ENCODE results near the gene ATP2B1.

DNA sequence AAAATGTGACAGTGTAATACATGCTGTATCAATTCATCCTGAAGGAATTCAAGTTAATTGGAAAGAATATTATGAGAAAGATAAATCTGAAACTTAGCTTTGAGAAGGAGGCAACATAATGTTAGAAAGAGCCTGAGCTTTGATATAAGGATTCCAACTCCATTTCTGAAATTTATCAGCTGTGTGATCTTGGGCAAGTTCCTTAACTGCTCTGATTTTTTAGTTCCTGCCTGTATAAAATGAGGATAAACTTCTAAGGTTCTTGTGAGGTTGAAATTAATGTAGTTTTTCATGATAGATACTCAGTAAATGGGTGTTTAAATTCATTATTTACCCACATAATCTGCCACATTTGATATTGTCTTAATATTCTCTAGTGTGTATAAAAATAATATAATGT, 14.6 kb upstream of the ATP2B1 start:
- TF ChIP-seq, protein P1, sequence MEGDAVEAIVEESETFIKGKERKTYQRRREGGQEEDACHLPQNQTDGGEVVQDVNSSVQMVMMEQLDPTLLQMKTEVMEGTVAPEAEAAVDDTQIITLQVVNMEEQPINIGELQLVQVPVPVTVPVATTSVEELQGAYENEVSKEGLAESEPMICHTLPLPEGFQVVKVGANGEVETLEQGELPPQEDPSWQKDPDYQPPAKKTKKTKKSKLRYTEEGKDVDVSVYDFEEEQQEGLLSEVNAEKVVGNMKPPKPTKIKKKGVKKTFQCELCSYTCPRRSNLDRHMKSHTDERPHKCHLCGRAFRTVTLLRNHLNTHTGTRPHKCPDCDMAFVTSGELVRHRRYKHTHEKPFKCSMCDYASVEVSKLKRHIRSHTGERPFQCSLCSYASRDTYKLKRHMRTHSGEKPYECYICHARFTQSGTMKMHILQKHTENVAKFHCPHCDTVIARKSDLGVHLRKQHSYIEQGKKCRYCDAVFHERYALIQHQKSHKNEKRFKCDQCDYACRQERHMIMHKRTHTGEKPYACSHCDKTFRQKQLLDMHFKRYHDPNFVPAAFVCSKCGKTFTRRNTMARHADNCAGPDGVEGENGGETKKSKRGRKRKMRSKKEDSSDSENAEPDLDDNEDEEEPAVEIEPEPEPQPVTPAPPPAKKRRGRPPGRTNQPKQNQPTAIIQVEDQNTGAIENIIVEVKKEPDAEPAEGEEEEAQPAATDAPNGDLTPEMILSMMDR (tag by site-specific recombination; IDR thresholded peaks at IDR 0.05): no peak
- TF ChIP-seq ZNF140 (tag by site-specific recombination; IDR thresholded peaks at IDR 0.05) (no peak), MEIS1 (CRISPR knock-in tag; IDR thresholded peaks at IDR 0.05; ENCODE audit: borderline replicate concordance) (no peak), MYNN (tag by site-specific recombination; IDR thresholded peaks at IDR 0.05; ENCODE audit: borderline replicate concordance) (no peak), ZNF791 (tag by site-specific recombination; IDR thresholded peaks at IDR 0.05) (no peak), ZNF747 (tag by site-specific recombination; IDR thresholded peaks at IDR 0.05) (no peak), SETDB1 (IDR thresholded peaks at IDR 0.05; ENCODE audit: insufficient read length, low read length) (no peak), TRIM28 (IDR thresholded peaks at IDR 0.05; ENCODE audit: borderline replicate concordance, low read length) (no peak), IKZF3 (tag by site-specific recombination; IDR thresholded peaks at IDR 0.05) (no peak), ZNF174 (tag by site-specific recombination; IDR thresholded peaks at IDR 0.05) (no peak)
- TF ChIP-seq, protein P2, sequence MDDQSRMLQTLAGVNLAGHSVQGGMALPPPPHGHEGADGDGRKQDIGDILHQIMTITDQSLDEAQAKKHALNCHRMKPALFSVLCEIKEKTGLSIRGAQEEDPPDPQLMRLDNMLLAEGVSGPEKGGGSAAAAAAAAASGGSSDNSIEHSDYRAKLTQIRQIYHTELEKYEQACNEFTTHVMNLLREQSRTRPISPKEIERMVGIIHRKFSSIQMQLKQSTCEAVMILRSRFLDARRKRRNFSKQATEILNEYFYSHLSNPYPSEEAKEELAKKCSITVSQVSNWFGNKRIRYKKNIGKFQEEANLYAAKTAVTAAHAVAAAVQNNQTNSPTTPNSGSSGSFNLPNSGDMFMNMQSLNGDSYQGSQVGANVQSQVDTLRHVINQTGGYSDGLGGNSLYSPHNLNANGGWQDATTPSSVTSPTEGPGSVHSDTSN (CRISPR knock-in tag; IDR thresholded peaks at IDR 0.05): no peak

Measured in HEK293 (cell line).